Transverse colon (tissue), 4 donors: ENCODE results near the gene KIF26A. TPM values are rescaled to one million over a fixed set of nuclear protein-coding genes. Genes with fewer than 3 reads are reported as not detected.

Experiments
- DNase-seq: peaks from one replicate; pipeline ENCODE4 v3.0.0-alpha.2; 2019
- H3K27ac ChIP-seq, 4 donors: fragments of 200-600 bp; sonication (generic); 2 replicates each; pipeline ENCODE4 v1.5.1; 2016 to 2018; ENCODE audit warnings: inconsistent platforms in 4 of 4
- H3K27me3 ChIP-seq: fragments of 200-600 bp; sonication (generic); 2 replicates; pipeline ENCODE4 v1.5.1; 2017; ENCODE audit warnings: inconsistent platforms
- H3K36me3 ChIP-seq, 4 donors: fragments of 200-600 bp; sonication (generic); 2 replicates each; pipeline ENCODE4 v1.5.1; 2017 to 2019; ENCODE audit warnings: inconsistent platforms in 4 of 4
- H3K4me1 ChIP-seq, 4 donors: fragments of 200-600 bp; sonication (generic); 2 replicates each; pipeline ENCODE4 v1.5.1; 2017 to 2020; ENCODE audit warnings: inconsistent platforms in 4 of 4
- H3K4me3 ChIP-seq, 4 donors: fragments of 200-600 bp; sonication (generic); 1 replicate in 1 of 4; 2 replicates in 3 of 4; pipeline versions ENCODE4 v1.5.1 to v1.6.1; 2017 to 2019; ENCODE audit warnings: inconsistent platforms in 4 of 4
- H3K9me3 ChIP-seq, 2 donors: fragments of 200-600 bp; sonication (generic); 2 replicates each; pipeline ENCODE4 v1.5.1; 2017 to 2019; ENCODE audit warnings: inconsistent platforms in 2 of 2
- CTCF ChIP-seq, 5 experiments: fragments of 200-600 bp in 3 of 5; fragments of 450-650 bp in 2 of 5; sonication (generic) in 3 of 5; IDR thresholded peaks; 1 replicate in 2 of 5; 2 replicates in 3 of 5; pipeline ENCODE4 v1.5.1; 2016 to 2017; ENCODE audit warnings: antibody characterized with exemption in 5 of 5, inconsistent platforms in 3 of 5, mild to moderate bottlenecking in 2 of 5, moderate library complexity in 1 of 5
- EP300 ChIP-seq: sonication (generic); formaldehyde crosslinking; IDR thresholded peaks from one replicate; pipeline ENCODE4 v1.6.1; 2017; ENCODE audit warnings: antibody characterized with exemption, low read depth
- POLR2A ChIP-seq: fragments of 450-650 bp; IDR thresholded peaks from one replicate; pipeline ENCODE4 v1.6.1; 2016; ENCODE audit warnings: antibody characterized with exemption, mild to moderate bottlenecking, moderate library complexity
- POLR2AphosphoS5 ChIP-seq, 3 donors: sonication (generic); formaldehyde crosslinking; IDR thresholded peaks; one replicate each; pipeline ENCODE4 v1.6.1; 2016; ENCODE audit warnings: antibody characterized with exemption in 3 of 3
- WGBS, 2 donors: methylation state at CpG; one replicate each; pipeline ENCODE4 v1.1.5; 2018; ENCODE audit warnings: low coverage in 1 of 2; 5-methylcytosine and 5-hydroxymethylcytosine counted together
- in situ Hi-C, 4 donors: fragments of 200-750 bp; cut with MboI; loops; one replicate each; pipeline versions ENCODE4 v1.15.0 to v1.15.1; 2017; ENCODE audit warnings: low sequenced_read_pairs in 3 of 4, low pct_ligation_motif_present in 1 of 4, low pct_unique_long_range_greater_than_20kb in 1 of 4
- intact Hi-C: fragments of 100-400 bp; cut with DNase I; formaldehyde crosslinking; loops from one replicate; pipeline ENCODE4 v1.15.1; 2023; ENCODE audit warnings: low total_unique reads
- total RNA-seq, 4 donors: library from RNA; depleted of rRNA; stranded (reverse); fragments of >200 nt; gene quantifications; one replicate each; pipeline ENCODE4 v1.1.0, GENCODE V29; 2016

The KIF26A gene
- total RNA-seq, 4 donors from 2014 or later: 2.2 to 7.8 (median 4.4) TPM

DNA sequence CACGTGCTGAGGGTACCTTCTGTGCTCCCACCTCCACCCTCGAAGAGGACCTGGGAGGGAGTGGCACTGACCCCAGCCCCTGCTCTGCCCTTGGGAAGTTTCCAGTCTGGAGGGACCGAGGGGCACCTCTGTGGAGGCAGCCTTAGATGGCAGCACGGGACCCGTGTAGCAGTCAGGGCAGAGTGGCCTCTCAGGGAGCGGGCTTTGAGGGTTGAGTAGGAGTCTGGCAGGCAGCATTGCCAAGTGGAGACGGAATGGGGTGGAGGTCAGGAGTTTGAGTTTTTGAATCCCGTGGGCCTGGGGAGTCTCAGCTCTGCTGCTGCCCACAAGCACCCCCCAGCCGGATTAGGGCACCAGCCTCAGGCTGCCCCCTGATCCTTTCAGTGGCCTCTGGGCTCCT, 21.6 kb downstream of the KIF26A start:
- Histone ChIP-seq H3K9me3 (no peaks in the 10 kb centered on the region), H3K36me3 (no peaks in the 10 kb centered on the region), H3K4me1 (no peaks in the 10 kb centered on the region), H3K27ac (no peak overlapping the region), H3K27me3 (no peaks in the 10 kb centered on the region), H3K4me3 (no peak overlapping the region)
- TF ChIP-seq POLR2AphosphoS5 (IDR thresholded peaks at IDR 0.05): no peak
- TF ChIP-seq EP300: no peak
- TF ChIP-seq CTCF (IDR thresholded peaks at IDR 0.05): no peak
- no peak for TF ChIP-seq POLR2A
- intact Hi-C loops: loop anchor here (10.0 kb wide), 1 partner anchor 185 kb away; no protein-coding TSS in a partner anchor
- 80% methylated on average over 9 of the region's 9 CpGs; no CpG with 5 or more reads in 1 of the 2 donors for WGBS, 2 donors
- in situ Hi-C loops: no loop called here
- no peak for DNase-seq

- TF ChIP-seq POLR2AphosphoS5 (IDR thresholded peaks at IDR 0.05) (no peak), EP300 (no peak), POLR2A (no peak), CTCF (IDR thresholded peaks at IDR 0.05) (no peak)
- Histone ChIP-seq H3K27me3 (no peaks in the 10 kb centered on the region), H3K27ac (no peak overlapping the region), H3K36me3 (no peaks in the 10 kb centered on the region), H3K9me3 (no peaks in the 10 kb centered on the region), H3K4me1 (no peaks in the 10 kb centered on the region), H3K4me3 (no peak overlapping the region)
- 85% methylated on average over 21 of the region's 23 CpGs; no CpG with 5 or more reads in 1 of the 2 donors for WGBS, 2 donors
- no peak for DNase-seq
- in situ Hi-C loops (no loop called here), intact Hi-C loops (no loop called here)
Measured at GRCh38 chr14:104161602-104162367, 23.4 kb downstream of the KIF26A start.

DNA sequence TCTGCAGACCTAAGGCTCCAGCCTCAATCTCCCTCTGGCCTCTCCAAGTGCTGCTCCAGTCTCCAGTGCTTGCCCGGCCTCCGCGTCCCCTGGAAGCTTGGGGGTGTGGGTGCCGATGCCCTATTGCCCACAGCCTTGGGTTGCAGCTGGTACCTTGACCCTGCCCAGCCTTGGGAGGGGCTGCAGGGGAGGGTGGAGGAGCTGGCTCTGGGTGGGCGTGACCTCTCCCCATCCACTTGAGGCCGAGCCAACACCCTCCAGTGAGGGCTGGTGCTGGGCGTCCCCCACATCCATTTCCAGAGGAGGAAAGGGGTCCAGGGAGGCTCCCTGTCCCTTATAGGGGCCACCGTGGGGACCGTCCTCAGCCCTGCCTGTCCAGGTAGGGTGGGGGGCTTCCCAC, 24.1 kb downstream of the KIF26A start:
- H3K36me3 ChIP-seq: no peaks in the 10 kb centered on the region
- no peak overlapping the region for H3K27ac ChIP-seq
- no peaks in the 10 kb centered on the region for H3K9me3 ChIP-seq
- H3K4me3 ChIP-seq: no peak overlapping the region
- TF ChIP-seq CTCF (IDR thresholded peaks at IDR 0.05) (no peak), EP300 (no peak), POLR2A (no peak)
- in situ Hi-C loops (no loop called here), intact Hi-C loops (no loop called here)
- H3K4me1 ChIP-seq: no peaks in the 10 kb centered on the region
- 91% methylated on average over 9 of the region's 9 CpGs; no CpG with 5 or more reads in 1 of the 2 donors for WGBS, 2 donors
- DNase-seq: no peak
- no peaks in the 10 kb centered on the region for H3K27me3 ChIP-seq

- TF ChIP-seq POLR2A: no peak
- TF ChIP-seq CTCF (IDR thresholded peaks at IDR 0.05): no peak
- no peak for TF ChIP-seq EP300
- no peak for TF ChIP-seq POLR2AphosphoS5 (IDR thresholded peaks at IDR 0.05)
- intact Hi-C loops: no loop called here
- no peak for DNase-seq
- Histone ChIP-seq H3K4me3 (no peak overlapping the region), H3K9me3 (no peaks in the 10 kb centered on the region), H3K4me1 (no peaks in the 10 kb centered on the region), H3K27me3 (no peaks in the 10 kb centered on the region), H3K36me3 (no peaks in the 10 kb centered on the region), H3K27ac (no peak overlapping the region)
- in situ Hi-C loops: no loop called here
- WGBS, 2 donors: 86% methylated on average over 10 of the region's 21 CpGs; no CpG with 5 or more reads in 1 of the 2 donors
Measured at GRCh38 chr14:104163541-104163940, 25.2 kb downstream of the KIF26A start.
